ENCODE data around the gene OPN1SW.
A peak's percentile ranks its signal among the peaks of the same experiment; 100 is the strongest.

Gene OPN1SW

GRCh38 chr7:128807191-128807590 is 31.6 kb upstream of the OPN1SW start:
- no peaks in the 10 kb centered on the region for H3K27me3 ChIP-seq (ENCODE audit: control insufficient read depth, insufficient read depth, low read length)
- H3K9ac ChIP-seq (ENCODE audit: low read depth, low read length), result no peak overlapping the region
- H3K27ac ChIP-seq (ENCODE audit: low read depth, low read length), result no peak overlapping the region
- no peaks in the 10 kb centered on the region for H3K9me3 ChIP-seq (ENCODE audit: control insufficient read depth, insufficient read depth, low read length)
- H3K4me3 ChIP-seq (ENCODE audit: low read depth, low read length), result no peak overlapping the region
- H3K4me1 ChIP-seq (ENCODE audit: control insufficient read depth, insufficient read depth, low read length), result 0 out of 2 replicates have a peak, but pooled peaks cover under 1% of the 10 kb centered on the region
- peaks cover 72% of the 10 kb centered on the region for H3K36me3 ChIP-seq (ENCODE audit: control insufficient read depth, insufficient read depth, low read length)

DNA sequence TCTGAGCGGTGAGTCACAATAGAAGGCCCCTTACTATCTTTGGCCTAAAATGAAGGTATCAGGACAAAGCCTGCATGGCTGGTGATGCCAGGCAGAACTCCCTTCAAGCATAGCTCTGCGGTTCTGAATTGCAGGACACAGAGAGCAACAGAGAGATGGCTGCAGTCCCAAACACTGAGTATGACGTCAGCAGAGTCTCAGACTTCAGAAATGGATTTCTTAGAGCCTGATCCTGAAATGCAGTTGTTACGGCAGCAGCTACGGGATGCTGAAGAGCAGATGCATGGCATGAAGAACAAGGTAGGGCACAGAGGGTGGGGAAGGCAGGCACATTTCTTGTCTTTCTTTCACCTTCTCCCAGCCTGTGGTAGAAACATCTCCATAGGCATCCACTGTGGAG is 29.6 kb upstream of the OPN1SW start:
- no peak overlapping the region for H3K9ac ChIP-seq (ENCODE audit: low read depth, low read length)
- H3K36me3 ChIP-seq (ENCODE audit: control insufficient read depth, insufficient read depth, low read length), result peaks cover 78% of the 10 kb centered on the region
- H3K4me3 ChIP-seq (ENCODE audit: low read depth, low read length), result no peak overlapping the region
- no peaks in the 10 kb centered on the region for H3K4me1 ChIP-seq (ENCODE audit: control insufficient read depth, insufficient read depth, low read length)
- no peaks in the 10 kb centered on the region for H3K27me3 ChIP-seq (ENCODE audit: control insufficient read depth, insufficient read depth, low read length)
- H3K27ac ChIP-seq (ENCODE audit: low read depth, low read length), result no peak overlapping the region
- no peaks in the 10 kb centered on the region for H3K9me3 ChIP-seq (ENCODE audit: control insufficient read depth, insufficient read depth, low read length)

DNA sequence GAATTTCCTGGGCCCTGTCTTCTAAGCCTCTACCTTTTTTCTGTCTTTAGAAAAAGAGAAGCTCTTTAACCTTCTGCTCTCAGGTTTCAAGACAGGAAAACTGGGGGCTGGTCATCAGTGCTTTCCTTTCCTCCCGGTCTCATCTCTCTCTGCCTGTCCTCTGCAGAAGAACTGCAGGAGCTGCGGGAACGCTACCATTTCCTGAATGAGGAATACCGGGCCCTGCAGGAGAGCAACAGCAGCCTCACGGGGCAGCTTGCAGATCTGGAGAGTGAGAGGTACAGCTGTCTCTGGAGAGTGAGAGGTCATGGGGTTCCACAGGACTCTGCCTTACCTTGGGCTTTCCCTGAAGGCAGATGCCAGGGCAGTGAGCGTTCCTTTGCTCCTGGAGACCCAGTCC is 28.9 kb upstream of the OPN1SW start:
- Histone ChIP-seq H3K9me3 (ENCODE audit: control insufficient read depth, insufficient read depth, low read length) (no peaks in the 10 kb centered on the region), H3K9ac (ENCODE audit: low read depth, low read length) (no peak overlapping the region), H3K4me3 (ENCODE audit: low read depth, low read length) (no peak overlapping the region), H3K27ac (ENCODE audit: low read depth, low read length) (peak overlapping the region; percentile 42), H3K36me3 (ENCODE audit: control insufficient read depth, insufficient read depth, low read length) (peaks cover 74% of the 10 kb centered on the region), H3K27me3 (ENCODE audit: control insufficient read depth, insufficient read depth, low read length) (no peaks in the 10 kb centered on the region), H3K4me1 (ENCODE audit: control insufficient read depth, insufficient read depth, low read length) (no peaks in the 10 kb centered on the region)

- Histone ChIP-seq H3K4me1 (ENCODE audit: control insufficient read depth, insufficient read depth, low read length) (no peaks in the 10 kb centered on the region), H3K27ac (ENCODE audit: low read depth, low read length) (no peak overlapping the region), H3K9me3 (ENCODE audit: control insufficient read depth, insufficient read depth, low read length) (no peaks in the 10 kb centered on the region), H3K9ac (ENCODE audit: low read depth, low read length) (no peak overlapping the region), H3K4me3 (ENCODE audit: low read depth, low read length) (no peak overlapping the region), H3K27me3 (ENCODE audit: control insufficient read depth, insufficient read depth, low read length) (no peaks in the 10 kb centered on the region), H3K36me3 (ENCODE audit: control insufficient read depth, insufficient read depth, low read length) (peaks cover 65% of the 10 kb centered on the region)
Measured at GRCh38 chr7:128801667-128802418, 26.2 kb upstream of the OPN1SW start.

DNA sequence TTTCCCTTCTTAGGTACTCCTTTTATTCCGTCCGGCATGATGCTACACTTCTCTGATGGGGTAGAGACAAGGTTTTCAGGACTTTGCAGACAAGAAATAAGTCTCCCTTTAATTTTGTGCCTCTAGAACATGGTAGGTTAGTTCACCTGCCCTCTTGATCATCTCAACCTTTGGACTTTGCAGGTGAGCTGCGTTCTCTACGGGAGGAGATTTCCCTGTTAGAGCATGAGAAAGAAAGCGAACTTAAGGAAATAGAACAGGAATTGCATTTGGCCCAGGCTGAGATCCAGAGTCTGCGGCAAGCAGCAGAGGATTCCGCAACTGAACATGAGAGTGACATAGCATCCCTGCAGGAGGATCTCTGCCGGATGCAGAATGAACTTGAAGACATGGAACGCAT is 25.4 kb upstream of the OPN1SW start:
- H3K27ac ChIP-seq (ENCODE audit: low read depth, low read length), result no peak overlapping the region
- H3K9ac ChIP-seq (ENCODE audit: low read depth, low read length), result no peak overlapping the region
- H3K36me3 ChIP-seq (ENCODE audit: control insufficient read depth, insufficient read depth, low read length), result peaks cover 61% of the 10 kb centered on the region
- no peak overlapping the region for H3K4me3 ChIP-seq (ENCODE audit: low read depth, low read length)
- no peaks in the 10 kb centered on the region for H3K9me3 ChIP-seq (ENCODE audit: control insufficient read depth, insufficient read depth, low read length)
- H3K4me1 ChIP-seq (ENCODE audit: control insufficient read depth, insufficient read depth, low read length), result no peaks in the 10 kb centered on the region
- no peaks in the 10 kb centered on the region for H3K27me3 ChIP-seq (ENCODE audit: control insufficient read depth, insufficient read depth, low read length)

DNA sequence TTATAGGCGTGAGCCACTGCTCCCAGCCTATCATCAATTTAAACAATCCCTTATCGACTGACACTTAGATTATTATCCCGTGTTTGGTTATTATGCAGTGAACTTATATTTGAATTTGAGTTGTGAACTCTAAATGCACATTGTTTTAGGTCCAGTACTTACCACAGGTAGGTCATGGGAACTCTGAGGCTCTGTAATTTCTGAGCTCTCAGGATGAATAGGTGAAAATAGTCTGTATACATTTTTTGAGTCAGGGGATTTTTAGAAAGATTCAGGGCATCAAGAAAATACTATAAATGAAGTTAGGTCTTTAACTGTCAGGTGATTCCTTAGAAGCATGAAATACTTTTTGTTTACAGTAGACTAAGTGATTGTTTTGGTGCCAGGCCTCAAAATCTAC is 25.0 kb upstream of the OPN1SW start:
- Histone ChIP-seq H3K4me3 (ENCODE audit: low read depth, low read length) (no peak overlapping the region), H3K27ac (ENCODE audit: low read depth, low read length) (no peak overlapping the region), H3K9me3 (ENCODE audit: control insufficient read depth, insufficient read depth, low read length) (no peaks in the 10 kb centered on the region), H3K36me3 (ENCODE audit: control insufficient read depth, insufficient read depth, low read length) (peaks cover 59% of the 10 kb centered on the region), H3K9ac (ENCODE audit: low read depth, low read length) (no peak overlapping the region), H3K27me3 (ENCODE audit: control insufficient read depth, insufficient read depth, low read length) (no peaks in the 10 kb centered on the region), H3K4me1 (ENCODE audit: control insufficient read depth, insufficient read depth, low read length) (no peaks in the 10 kb centered on the region)

DNA sequence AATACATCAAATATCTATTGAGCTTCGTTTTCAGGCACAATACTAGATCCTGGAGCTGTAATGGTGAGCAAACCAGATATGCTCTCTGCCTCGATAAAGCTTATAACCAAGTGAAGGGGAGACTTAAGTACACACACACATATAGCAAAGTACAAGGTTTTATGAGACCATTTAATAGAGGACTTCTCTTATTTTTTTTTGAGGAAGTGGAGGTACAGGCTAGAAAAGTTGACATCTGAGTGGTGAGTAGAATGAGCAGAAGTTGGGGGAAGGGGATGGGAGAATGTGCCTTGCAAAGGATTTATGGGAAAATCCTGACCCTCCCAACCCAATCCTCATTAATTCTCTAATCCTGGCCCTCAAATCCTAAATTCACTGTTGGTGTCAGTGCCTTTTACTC is 23.9 kb upstream of the OPN1SW start:
- no peak overlapping the region for H3K9ac ChIP-seq (ENCODE audit: low read depth, low read length)
- H3K9me3 ChIP-seq (ENCODE audit: control insufficient read depth, insufficient read depth, low read length), result no peaks in the 10 kb centered on the region
- no peak overlapping the region for H3K27ac ChIP-seq (ENCODE audit: low read depth, low read length)
- H3K4me3 ChIP-seq (ENCODE audit: low read depth, low read length), result no peak overlapping the region
- H3K36me3 ChIP-seq (ENCODE audit: control insufficient read depth, insufficient read depth, low read length), result peaks cover 59% of the 10 kb centered on the region
- no peaks in the 10 kb centered on the region for H3K4me1 ChIP-seq (ENCODE audit: control insufficient read depth, insufficient read depth, low read length)
- H3K27me3 ChIP-seq (ENCODE audit: control insufficient read depth, insufficient read depth, low read length), result no peaks in the 10 kb centered on the region

- H3K4me1 ChIP-seq (ENCODE audit: control insufficient read depth, insufficient read depth, low read length), result peaks cover 10% of the 10 kb centered on the region
- no peak overlapping the region for H3K27ac ChIP-seq (ENCODE audit: low read depth, low read length)
- no peaks in the 10 kb centered on the region for H3K27me3 ChIP-seq (ENCODE audit: control insufficient read depth, insufficient read depth, low read length)
- H3K9me3 ChIP-seq (ENCODE audit: control insufficient read depth, insufficient read depth, low read length), result no peaks in the 10 kb centered on the region
- H3K36me3 ChIP-seq (ENCODE audit: control insufficient read depth, insufficient read depth, low read length), result peaks cover 38% of the 10 kb centered on the region
- H3K9ac ChIP-seq (ENCODE audit: low read depth, low read length), result no peak overlapping the region
- no peak overlapping the region for H3K4me3 ChIP-seq (ENCODE audit: low read depth, low read length)
Measured at GRCh38 chr7:128796327-128796726, 20.7 kb upstream of the OPN1SW start.

DNA sequence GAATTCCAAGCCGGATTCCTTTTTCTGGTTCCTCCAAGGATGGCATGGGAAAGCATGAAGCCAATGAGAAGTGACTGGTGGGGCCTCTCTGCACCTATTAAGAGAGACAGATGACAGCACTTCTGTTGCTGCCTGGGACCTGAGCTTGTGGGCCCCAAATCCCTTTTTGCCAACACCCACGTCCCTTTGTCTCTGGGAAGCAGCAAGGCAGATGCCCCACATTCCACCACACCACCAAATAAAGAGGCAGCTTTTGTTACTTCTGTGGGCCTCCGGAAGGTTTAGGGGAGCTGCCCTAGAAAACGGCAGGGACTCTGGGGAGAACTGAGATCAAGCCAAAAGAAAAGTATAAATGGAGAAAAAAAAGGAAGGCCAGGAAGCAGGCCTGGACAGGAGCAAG is 19.5 kb upstream of the OPN1SW start:
- Histone ChIP-seq H3K27me3 (ENCODE audit: control insufficient read depth, insufficient read depth, low read length) (no peaks in the 10 kb centered on the region), H3K36me3 (ENCODE audit: control insufficient read depth, insufficient read depth, low read length) (peaks cover 32% of the 10 kb centered on the region), H3K9me3 (ENCODE audit: control insufficient read depth, insufficient read depth, low read length) (no peaks in the 10 kb centered on the region), H3K27ac (ENCODE audit: low read depth, low read length) (no peak overlapping the region), H3K9ac (ENCODE audit: low read depth, low read length) (no peak overlapping the region), H3K4me3 (ENCODE audit: low read depth, low read length) (no peak overlapping the region), H3K4me1 (ENCODE audit: control insufficient read depth, insufficient read depth, low read length) (peaks cover 10% of the 10 kb centered on the region)

- H3K27me3 ChIP-seq (ENCODE audit: control insufficient read depth, insufficient read depth, low read length), result no peaks in the 10 kb centered on the region; the same call in 1 of the 2 replicates
- H3K36me3 ChIP-seq (ENCODE audit: control insufficient read depth, insufficient read depth, low read length), result peaks cover 30% of the 10 kb centered on the region
- no peak overlapping the region for H3K27ac ChIP-seq (ENCODE audit: low read depth, low read length)
- H3K4me3 ChIP-seq (ENCODE audit: low read depth, low read length), result no peak overlapping the region
- H3K9ac ChIP-seq (ENCODE audit: low read depth, low read length), result no peak overlapping the region
- no peaks in the 10 kb centered on the region for H3K9me3 ChIP-seq (ENCODE audit: control insufficient read depth, insufficient read depth, low read length)
- H3K4me1 ChIP-seq (ENCODE audit: control insufficient read depth, insufficient read depth, low read length), result peaks cover 10% of the 10 kb centered on the region
Measured at GRCh38 chr7:128794436-128794835, 18.8 kb upstream of the OPN1SW start.

GRCh38 chr7:128794020-128794419 is 18.4 kb upstream of the OPN1SW start:
- Histone ChIP-seq H3K27me3 (ENCODE audit: control insufficient read depth, insufficient read depth, low read length) (no peaks in the 10 kb centered on the region; the same call in 1 of the 2 replicates), H3K9me3 (ENCODE audit: control insufficient read depth, insufficient read depth, low read length) (no peaks in the 10 kb centered on the region), H3K27ac (ENCODE audit: low read depth, low read length) (no peak overlapping the region), H3K4me3 (ENCODE audit: low read depth, low read length) (no peak overlapping the region), H3K4me1 (ENCODE audit: control insufficient read depth, insufficient read depth, low read length) (peaks cover 10% of the 10 kb centered on the region), H3K36me3 (ENCODE audit: control insufficient read depth, insufficient read depth, low read length) (peaks cover 29% of the 10 kb centered on the region), H3K9ac (ENCODE audit: low read depth, low read length) (no peak overlapping the region)

All from HUES48 (cell line).